GM19468 (cell line): ENCODE data around the gene ZG16B.

ENCODE experiments used
- ATAC-seq: cut with Tn5 transposase; IDR thresholded peaks from one replicate; pipeline ENCODE4 v1.9.1; 2021; ENCODE audit warnings: mild to moderate bottlenecking, moderate library complexity, moderate number of reproducible peaks; ENCODE audit not compliant: unreplicated experiment; ENCODE audit errors: extremely low read depth

The ZG16B gene

GRCh38 chr16:2803545-2804195 is 26.4 kb upstream of the ZG16B start:
- ATAC-seq = no peak

DNA sequence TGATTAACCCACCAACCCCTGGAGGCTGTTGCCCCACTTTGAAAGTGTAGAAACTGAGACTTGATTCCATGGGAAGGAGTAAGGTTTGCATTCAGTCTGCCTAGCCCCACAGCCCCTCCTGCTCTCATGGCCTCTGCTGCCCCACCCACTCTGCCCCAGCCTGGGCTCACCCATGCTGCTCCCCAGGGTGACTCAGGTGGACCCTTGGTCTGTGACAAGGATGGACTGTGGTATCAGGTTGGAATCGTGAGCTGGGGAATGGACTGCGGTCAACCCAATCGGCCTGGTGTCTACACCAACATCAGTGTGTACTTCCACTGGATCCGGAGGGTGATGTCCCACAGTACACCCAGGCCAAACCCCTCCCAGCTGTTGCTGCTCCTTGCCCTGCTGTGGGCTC is 25.4 kb upstream of the ZG16B start:
- ATAC-seq = no peak

GRCh38 chr16:2806286-2806685 is 23.8 kb upstream of the ZG16B start:
- ATAC-seq = no peak

DNA sequence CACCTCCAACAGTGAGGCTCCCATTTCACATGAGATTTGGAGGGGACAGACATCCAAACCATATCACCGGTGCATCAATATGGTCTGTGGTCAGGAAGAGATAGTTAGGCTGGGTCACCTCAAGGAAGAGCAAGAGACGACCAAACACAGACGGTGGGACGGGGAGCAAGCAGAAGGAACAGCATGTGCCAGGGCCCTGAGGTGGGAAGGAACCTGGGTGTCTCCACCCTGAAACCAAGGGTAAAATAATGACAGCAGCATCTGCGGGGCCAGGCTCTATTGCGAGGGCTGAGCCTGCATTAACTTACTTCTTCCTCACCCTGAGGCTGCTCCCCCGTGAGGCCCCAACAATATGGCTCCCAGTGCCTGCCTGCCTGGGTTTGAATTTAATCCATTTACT is 21.9 kb upstream of the ZG16B start:
- no peak for ATAC-seq

DNA sequence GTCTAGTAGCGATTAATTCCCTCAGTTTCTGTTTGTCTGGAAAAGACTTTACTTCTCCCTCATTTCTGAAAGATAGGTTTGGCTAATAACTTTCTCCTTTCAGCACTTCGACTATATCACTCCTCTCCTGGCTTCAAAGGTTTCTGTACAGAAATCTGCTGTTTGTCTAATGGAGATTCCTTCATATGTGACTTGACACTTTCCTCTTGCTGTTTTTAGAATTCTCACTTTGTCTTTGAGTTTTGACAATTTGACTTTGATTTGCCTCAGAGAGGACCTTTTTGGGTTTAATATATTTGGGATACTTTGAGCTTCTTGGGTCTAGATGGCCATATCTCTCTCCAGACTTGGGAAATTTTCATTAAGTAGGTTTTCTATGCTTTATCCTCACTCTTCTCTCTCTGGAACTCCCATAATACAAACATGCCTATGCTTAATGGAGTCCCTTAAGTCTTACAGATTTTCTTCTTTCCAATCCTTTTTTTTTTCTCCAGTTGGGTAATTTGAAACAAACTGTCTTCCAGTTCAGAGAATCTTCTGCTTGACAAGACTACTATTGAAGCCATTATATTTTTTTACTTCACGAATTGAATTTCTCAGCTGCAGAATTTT is 20.8 kb upstream of the ZG16B start:
- no peak for ATAC-seq

DNA sequence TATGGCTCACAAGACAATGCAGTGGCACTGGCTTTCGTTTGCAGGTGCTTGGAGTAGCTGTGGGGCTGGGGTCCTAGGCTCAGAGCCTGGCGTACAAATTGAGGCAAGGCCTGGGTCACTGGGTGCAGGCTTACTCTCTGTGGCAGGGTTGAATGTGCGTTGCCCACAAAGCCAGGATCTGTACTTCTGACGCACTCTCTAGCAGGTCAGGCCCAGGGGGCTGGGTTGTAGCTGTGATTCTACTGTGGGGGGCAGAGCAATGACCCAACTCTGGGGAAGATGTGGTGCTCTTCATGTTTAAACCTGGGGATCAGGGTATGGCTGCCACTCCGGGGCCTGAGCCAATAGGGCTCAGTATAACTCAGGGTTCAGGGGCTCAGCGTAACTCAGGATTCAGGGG is 19.5 kb upstream of the ZG16B start:
- no peak for ATAC-seq

- no peak for ATAC-seq
Measured at GRCh38 chr16:2811703-2812471, 18.2 kb upstream of the ZG16B start.

- no peak for ATAC-seq
Measured at GRCh38 chr16:2813771-2814221, 16.3 kb upstream of the ZG16B start.

GRCh38 chr16:2814551-2815298 is 15.4 kb upstream of the ZG16B start:
- ATAC-seq = no peak

DNA sequence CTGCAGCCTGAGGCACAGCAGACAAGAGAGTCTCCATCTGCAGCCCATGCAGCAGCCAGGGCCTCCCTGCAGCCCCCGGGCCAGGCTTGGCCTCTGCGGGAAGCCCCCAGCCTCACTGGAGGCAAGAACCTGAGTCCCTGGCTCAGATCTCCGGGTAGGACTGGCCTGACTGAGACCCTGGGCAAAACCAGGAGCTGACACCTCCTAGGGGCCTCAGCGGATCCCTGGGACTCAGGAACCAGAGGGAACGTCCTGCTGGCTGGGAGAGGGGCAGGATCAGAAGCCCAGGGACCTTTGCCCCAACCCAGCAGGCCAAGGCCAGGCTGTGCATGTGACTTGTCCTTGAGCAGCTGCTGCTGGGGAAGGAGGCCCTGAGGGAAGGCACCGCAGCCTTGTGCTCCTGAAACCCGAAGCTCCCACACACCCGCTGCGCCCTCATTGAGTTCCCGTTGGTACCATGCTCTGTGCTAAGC is 14.8 kb upstream of the ZG16B start:
- no peak for ATAC-seq

- ATAC-seq = no peak
Measured at GRCh38 chr16:2816751-2817339, 13.3 kb upstream of the ZG16B start, which contains the start of gene PRSS21. Gene PRSS21, plus strand, starts transcription at chr16:2817237. Its CDS starts 32 bp downstream, at chr16:2817269.

DNA sequence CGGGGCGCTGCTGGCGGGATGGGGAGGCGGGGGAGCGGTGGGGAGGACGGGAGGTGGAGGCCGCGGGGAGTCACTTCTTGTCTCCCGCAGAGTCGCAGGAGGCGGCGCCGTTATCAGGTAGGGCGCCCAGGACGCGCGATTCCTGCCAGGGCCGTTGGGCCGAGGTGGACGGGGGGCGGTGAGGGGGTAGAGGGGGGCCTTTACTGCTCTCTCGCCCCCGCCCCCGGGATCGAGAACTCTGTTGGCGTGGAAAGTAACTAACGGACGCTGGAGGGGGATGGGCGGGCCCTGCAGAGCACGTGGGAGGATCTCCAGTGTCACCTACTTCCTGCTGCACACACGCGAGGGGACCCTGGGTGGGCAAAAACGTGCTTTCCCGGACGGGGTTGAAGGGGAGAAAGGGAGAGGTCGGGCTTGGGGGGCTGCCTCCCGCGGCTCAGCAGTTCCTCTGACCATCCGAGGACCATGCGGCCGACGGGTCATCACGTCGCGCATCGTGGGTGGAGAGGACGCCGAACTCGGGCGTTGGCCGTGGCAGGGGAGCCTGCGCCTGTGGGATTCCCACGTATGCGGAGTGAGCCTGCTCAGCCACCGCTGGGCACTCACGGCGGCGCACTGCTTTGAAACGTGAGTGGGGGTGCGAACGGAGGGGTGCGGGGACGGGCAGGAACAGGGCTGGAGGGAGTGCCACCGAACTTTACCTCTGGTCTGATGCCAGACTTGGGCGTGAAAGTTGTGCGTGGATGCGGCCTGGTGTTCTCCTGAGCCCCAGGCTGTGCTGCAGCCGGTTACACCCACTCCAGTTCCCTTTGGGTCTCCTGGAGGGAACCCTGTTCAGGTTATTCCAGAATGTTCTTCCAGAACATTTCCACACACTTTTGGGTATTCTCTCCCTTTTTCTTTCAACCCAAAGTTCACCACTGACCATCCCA is 12.5 kb upstream of the ZG16B start:
- no peak for ATAC-seq

- ATAC-seq = no peak
Measured at GRCh38 chr16:2818272-2818876, 11.7 kb upstream of the ZG16B start.

GRCh38 chr16:2819179-2819938 is 10.7 kb upstream of the ZG16B start:
- ATAC-seq = no peak

GRCh38 chr16:2819939-2820835 is 9.9 kb upstream of the ZG16B start:
- ATAC-seq = no peak

GRCh38 chr16:2820836-2821486 is 9.1 kb upstream of the ZG16B start:
- no peak for ATAC-seq
